DMS114 treated with DMSO at 0.1 percent for 48 hours (cell line): ENCODE data around the gene GINS2.

Source experiments
- DNase-seq: peaks from one replicate; lab custom pipeline; 2025; ENCODE audit not compliant: unreplicated experiment; lab: John Stamatoyannopoulos, UW

GINS2 gene

DNA sequence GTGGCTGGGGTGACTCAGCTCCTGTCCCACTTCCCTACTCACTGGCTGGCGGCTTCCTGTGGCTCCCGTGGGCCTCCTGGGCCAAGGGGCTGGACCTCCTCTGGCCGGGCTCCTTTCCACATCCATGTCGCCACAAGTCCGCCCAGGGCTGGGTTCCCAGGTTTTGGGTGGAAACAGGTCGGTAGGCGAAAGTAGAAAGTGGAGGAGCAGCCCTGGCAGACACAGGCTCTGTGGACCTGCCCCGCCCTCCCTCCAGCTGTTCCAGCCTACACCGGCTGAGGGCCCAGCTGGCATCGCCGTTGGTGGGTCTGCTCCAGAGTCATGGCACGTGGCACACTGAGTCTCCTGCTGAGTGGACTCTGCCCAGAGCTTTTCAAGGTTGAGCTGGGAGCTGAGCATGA lies 47.0 kb downstream of the GINS2 start:
- DNase-seq = no peak

GRCh38 chr16:85641305-85641704 lies 47.4 kb downstream of the GINS2 start:
- DNase-seq = no peak

- DNase-seq = no peak
Observed at GRCh38 chr16:85640585-85640984, 48.2 kb downstream of the GINS2 start.

DNA sequence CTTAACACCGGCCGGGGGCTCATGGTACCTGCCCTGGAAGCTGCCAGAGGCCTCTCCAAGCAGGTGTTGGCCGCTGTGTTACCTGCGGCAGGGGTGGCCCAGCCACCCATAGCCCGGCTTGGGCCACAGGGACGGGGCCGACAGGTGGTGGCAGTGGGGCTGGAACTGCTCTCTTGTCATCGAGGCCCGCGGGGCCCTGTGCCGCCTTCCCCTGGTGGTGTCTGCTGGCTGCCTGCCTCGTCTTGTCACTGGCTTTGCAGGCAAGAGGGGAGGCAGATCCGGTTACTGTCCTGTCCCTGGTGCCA lies 48.5 kb downstream of the GINS2 start:
- no peak for DNase-seq

DNA sequence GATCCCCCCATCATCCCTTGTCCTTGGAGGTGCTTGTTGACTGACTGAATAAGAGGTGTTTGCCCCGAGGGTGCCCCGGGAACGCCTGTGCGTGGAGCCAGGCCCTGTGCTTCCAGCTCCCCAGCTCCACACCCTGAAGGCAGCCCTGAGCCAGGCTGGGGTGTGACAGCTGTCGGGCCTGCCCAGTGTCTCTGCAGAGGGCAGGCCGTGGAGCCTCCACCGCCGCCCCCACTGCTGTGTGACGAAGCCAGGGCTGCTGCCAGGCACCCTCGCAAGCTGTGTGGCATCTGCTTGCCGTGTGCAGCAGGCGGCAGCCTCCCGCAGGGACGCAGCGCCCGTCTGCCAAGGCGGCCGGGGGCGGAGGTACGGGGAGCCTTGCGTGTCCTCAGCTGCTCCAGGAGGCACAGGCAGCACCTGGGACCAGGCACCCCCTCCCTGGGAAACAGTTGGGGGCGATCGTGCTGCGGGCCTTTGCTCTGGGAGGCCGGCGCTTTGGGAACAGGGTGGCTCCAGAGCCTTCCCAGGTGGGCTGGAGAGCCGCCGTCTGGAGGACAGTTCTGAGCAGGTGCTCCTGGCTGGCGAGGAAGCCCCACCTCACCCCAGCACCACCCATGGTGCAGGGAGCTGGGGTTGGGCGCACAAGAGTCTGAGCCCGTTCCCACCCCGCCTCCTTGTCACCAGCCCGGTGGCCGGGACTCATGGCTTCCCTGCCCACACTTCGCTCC lies 49.1 kb downstream of the GINS2 start:
- DNase-seq = no peak

DNA sequence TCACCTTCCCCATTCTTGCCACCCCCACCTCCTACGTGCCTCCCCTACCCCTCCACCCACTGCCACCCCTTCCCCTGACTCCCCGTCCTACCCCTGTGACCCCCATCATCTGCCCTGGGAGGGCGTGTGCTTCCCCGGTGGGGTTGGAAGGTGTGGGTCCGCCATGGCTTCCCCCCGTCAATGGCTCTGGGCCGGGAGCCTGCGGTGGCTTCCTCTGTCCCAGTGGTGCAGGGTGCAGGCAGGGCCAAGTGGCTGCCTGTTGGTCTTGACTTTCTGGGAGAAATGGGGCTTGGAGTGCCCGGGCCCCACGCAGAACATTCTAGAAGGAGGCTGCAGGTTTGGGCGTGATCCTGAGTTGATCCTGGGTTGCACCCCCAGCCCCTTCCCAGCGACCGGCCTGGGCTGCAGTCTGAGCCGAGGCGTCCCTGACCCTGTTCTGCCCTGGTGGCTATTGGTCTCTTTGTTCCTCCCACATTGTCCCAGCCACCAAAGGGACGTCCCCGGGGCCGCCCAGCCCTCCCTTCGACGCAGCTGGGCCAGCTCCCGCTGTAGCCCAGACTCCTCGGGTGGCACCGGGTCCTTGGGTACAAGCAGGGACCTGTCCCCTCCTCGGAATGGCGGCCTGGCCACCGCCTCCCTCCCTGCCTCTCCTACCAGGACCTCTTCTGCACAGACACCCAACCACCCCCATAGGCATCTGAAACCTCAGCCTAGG lies 49.9 kb downstream of the GINS2 start:
- no peak for DNase-seq

- DNase-seq = no peak
Observed at GRCh38 chr16:85637808-85638647, 50.7 kb downstream of the GINS2 start.

GRCh38 chr16:85637061-85637807 lies 51.5 kb downstream of the GINS2 start:
- no peak for DNase-seq

DNA sequence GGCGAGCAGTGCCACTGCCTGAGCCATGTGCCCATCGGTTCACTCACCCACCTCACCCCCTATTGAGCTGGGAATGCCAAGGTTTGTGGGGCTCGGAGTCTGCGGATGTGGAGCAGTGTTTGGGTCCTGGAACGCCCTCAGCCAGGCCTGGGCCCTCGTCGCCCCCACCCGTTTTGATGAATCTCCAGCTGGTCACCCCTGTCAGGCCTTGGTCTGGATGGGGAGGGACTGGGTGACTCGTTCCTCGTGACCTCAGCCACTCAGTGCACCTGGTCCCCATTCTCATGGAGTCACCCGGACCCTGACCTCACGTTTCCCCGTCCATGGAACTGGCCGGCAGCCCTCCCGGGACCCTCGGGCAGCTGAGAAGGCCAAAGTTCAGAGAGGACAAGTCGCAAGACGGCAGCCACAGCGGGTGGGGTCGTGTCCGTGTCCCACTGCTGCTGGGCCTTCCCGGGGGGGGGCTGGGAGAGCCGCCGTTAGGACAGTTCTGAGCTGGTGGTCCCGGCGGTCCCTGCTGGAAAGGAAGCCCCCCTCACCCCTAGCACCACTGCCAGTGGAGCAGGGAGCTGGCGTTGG lies 52.4 kb downstream of the GINS2 start:
- DNase-seq = no peak

- DNase-seq = no peak
Observed at GRCh38 chr16:85635545-85636140, 53.1 kb downstream of the GINS2 start.

GRCh38 chr16:85634747-85635544 lies 53.8 kb downstream of the GINS2 start:
- DNase-seq = no peak

DNA sequence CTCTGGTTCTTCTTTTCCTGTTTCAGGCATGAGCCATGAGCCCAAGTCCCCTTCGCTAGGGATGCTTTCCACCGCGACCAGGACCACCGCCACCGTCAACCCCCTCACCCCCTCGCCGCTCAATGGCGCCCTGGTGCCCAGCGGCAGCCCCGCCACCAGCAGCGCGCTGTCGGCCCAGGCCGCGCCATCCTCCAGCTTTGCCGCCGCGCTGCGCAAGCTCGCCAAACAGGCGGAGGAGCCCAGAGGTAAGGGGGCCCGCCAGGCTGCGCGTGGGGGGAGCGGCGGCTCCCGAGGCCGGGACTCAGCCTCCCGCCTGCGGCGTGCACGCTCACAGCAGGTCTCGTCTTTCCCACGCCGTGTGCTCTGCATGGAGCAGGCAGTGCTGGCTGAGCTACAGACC lies 54.9 kb downstream of the GINS2 start:
- DNase-seq = no peak

- no peak for DNase-seq
Observed at GRCh38 chr16:85633438-85633743, 55.4 kb downstream of the GINS2 start.

- DNase-seq = no peak
Observed at GRCh38 chr16:85632709-85633437, 55.9 kb downstream of the GINS2 start.

- DNase-seq = no peak
Observed at GRCh38 chr16:85631802-85632393, 56.9 kb downstream of the GINS2 start.

- no peak for DNase-seq
Observed at GRCh38 chr16:85631230-85631629, 57.5 kb downstream of the GINS2 start.

DNA sequence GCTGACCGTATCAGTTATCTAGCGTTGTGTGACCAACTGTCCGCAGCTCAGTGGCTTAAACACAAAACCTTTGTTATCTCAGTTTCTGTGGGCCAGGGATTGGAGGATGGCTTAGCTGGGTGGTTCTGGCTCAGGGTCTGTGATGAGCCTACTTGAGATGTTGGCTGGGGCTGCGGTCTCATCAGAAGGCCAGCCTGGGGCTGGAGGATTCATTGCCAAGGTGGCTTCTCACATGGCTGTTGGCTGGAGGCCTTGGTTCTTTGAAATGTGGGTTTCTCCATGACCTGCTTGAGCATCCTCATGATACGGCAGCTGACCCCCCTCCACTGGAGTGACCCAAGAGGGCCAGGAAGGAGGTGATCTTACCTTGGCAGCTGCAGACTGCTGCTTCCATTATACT lies 58.9 kb downstream of the GINS2 start:
- no peak for DNase-seq

DNA sequence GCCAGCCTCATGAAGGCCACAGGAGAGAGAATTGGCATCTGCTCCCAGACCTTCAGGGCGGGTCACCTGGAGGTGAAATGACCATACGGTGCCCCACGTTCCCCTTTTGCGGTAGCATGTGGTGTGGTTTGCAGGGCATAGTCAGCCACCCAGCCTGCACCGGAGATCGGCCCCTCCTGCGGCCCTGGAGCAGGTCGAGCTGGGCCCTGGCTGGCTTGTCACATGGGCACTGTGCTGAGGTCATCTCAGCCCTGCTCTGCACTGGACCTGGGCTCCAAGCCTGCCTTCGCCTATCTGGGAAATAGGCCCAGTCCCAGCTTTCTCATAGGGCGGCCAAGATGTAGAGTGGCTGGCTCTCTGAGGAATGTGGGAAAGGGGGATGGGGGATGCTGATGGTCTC lies 59.4 kb downstream of the GINS2 start:
- no peak for DNase-seq

DNA sequence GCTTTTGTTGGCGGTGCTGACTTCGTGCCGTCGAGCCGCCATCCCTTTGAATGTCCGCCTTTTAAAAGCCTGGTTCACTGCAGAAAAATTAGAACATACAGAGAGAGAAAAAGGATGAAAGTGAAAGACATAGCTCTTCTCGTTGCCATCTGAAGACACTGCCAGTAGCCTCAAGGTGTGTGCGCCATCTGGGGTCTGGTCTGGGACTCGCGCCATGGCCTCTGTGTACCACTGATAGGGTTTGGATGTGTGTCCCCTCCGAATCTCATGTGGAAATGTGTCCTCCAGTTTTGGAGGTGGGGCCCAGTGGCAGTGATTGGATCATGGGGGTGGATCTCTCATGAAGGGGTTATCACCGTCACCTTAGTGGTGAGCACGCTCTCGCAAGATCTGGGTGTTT lies 60.1 kb downstream of the GINS2 start:
- DNase-seq = no peak
